Right ventricle myocardium inferior (tissue), 1 donor: ENCODE data around the gene SLX4. TPM values are rescaled to one million over a fixed set of nuclear protein-coding genes. Genes with fewer than 3 reads are reported as not detected.
A peak's percentile ranks its signal among the peaks of the same experiment; 100 is the strongest.

Source experiments
- ATAC-seq: fragments of 200-7000 bp; cut with Tn5 transposase; one replicate; pipeline ENCODE4 v1.9.1; 2020; ENCODE audit warnings: mild to moderate bottlenecking, moderate library complexity
- DNase-seq: peaks from one replicate; pipeline ENCODE4 v3.0.0; 2021; ENCODE audit errors: missing footprints
- intact Hi-C: fragments of 100-400 bp; cut with DNase I; formaldehyde crosslinking; loops from one replicate; pipeline ENCODE4 v1.11.0; 2022
- total RNA-seq: library from RNA; stranded (reverse); fragmentation: NEBNext Ultra II Directional; extraction: Animal tissue kit (Norgen Biotek cat#: 25700); gene quantifications from one replicate; pipeline ENCODE4 v1.2.1, GENCODE V29; 2021
- donor health status: DM: no; HTN: yes; CAD: no; lungs with severe emphysema.

Gene SLX4
- total RNA-seq, 1 donor from 2014 or later = 3.3 TPM

GRCh38 chr16:3607161-3607560 lies 4.2 kb downstream of the SLX4 start:
- intact Hi-C loops = no loop called here
- no peak for DNase-seq
- ATAC-seq = no peak

- no peak for ATAC-seq
- no peak for DNase-seq
- intact Hi-C loops = no loop called here
Observed at GRCh38 chr16:3606441-3606840, 5.0 kb downstream of the SLX4 start.

GRCh38 chr16:3602320-3602653 lies 9.1 kb downstream of the SLX4 start:
- DNase-seq = no peak
- intact Hi-C loops = no loop called here
- peak; percentile 23 for ATAC-seq

GRCh38 chr16:3601614-3602319 lies 9.6 kb downstream of the SLX4 start:
- DNase-seq (no peak), ATAC-seq (peak; percentile 16)
- intact Hi-C loops = no loop called here

- DNase-seq = no peak
- ATAC-seq = no peak
- intact Hi-C loops = no loop called here
Observed at GRCh38 chr16:3599922-3600321, 11.5 kb downstream of the SLX4 start.

- ATAC-seq = no peak
- no peak for DNase-seq
- intact Hi-C loops = no loop called here
Observed at GRCh38 chr16:3599121-3599520, 12.3 kb downstream of the SLX4 start.

GRCh38 chr16:3598236-3598635 lies 13.2 kb downstream of the SLX4 start:
- ATAC-seq = no peak
- intact Hi-C loops = no loop called here
- DNase-seq = no peak

- ATAC-seq (no peak), DNase-seq (no peak)
- intact Hi-C loops = no loop called here
Observed at GRCh38 chr16:3597676-3598075, 13.7 kb downstream of the SLX4 start.

- ATAC-seq = no peak
- DNase-seq = no peak
- intact Hi-C loops = no loop called here
Observed at GRCh38 chr16:3597226-3597625, 14.2 kb downstream of the SLX4 start.

- DNase-seq (no peak), ATAC-seq (peak; percentile 45)
- intact Hi-C loops = no loop called here
Observed at GRCh38 chr16:3596101-3596861, 15.1 kb downstream of the SLX4 start.

- intact Hi-C loops = no loop called here
- no peak for ATAC-seq
- DNase-seq = no peak
Observed at GRCh38 chr16:3595521-3596021, 15.8 kb downstream of the SLX4 start.

GRCh38 chr16:3595110-3595486 lies 16.3 kb downstream of the SLX4 start:
- DNase-seq (no peak), ATAC-seq (no peak)
- intact Hi-C loops = no loop called here

- ATAC-seq (no peak), DNase-seq (no peak)
- intact Hi-C loops = loop anchor here (5.0 kb wide), 1 partner anchor 47 kb away; no protein-coding TSS in a partner anchor
Observed at GRCh38 chr16:3594316-3595109, 16.9 kb downstream of the SLX4 start.

- intact Hi-C loops = loop anchor here (5.0 kb wide), 1 partner anchor 45 kb away; no protein-coding TSS in a partner anchor
- ATAC-seq (peak; percentile 73), DNase-seq (no peak)
Observed at GRCh38 chr16:3592559-3592958, 18.8 kb downstream of the SLX4 start.

GRCh38 chr16:3591991-3592390 lies 19.4 kb downstream of the SLX4 start:
- ATAC-seq (no peak), DNase-seq (no peak)
- intact Hi-C loops = loop anchor here (5.0 kb wide), 1 partner anchor 45 kb away; no protein-coding TSS in a partner anchor

- peak; percentile 53 for ATAC-seq
- intact Hi-C loops = loop anchor here (5.0 kb wide), 1 partner anchor 44 kb away; no protein-coding TSS in a partner anchor
- DNase-seq = no peak
Observed at GRCh38 chr16:3591436-3591803, 20.0 kb downstream of the SLX4 start.

- ATAC-seq = no peak
- no peak for DNase-seq
- intact Hi-C loops = loop anchor here (5.0 kb wide), 1 partner anchor 44 kb away; no protein-coding TSS in a partner anchor
Observed at GRCh38 chr16:3590736-3591435, 20.5 kb downstream of the SLX4 start.

GRCh38 chr16:3589991-3590701 lies 21.3 kb downstream of the SLX4 start:
- ATAC-seq (no peak), DNase-seq (no peak)
- intact Hi-C loops = loop anchor here (5.0 kb wide), 1 partner anchor 43 kb away; no protein-coding TSS in a partner anchor
